Tibial nerve (tissue), 4 donors: ENCODE measurements around the gene CALHM4. TPM values are rescaled to one million over a fixed set of nuclear protein-coding genes. Genes with fewer than 3 reads are reported as not detected.
"Not testable (repeated sequence)": the region's sequence is repeated elsewhere in the genome, so short reads cannot be mapped to it uniquely, and the experiment has no call there.

Experiments
- DNase-seq, 2 donors: peaks; one replicate each; pipeline ENCODE4 v3.0.0-alpha.2; 2019; ENCODE audit warnings: low spot score in 2 of 2
- H3K27ac ChIP-seq, 4 donors: fragments of 200-600 bp; sonication (generic) in 3 of 4; one replicate each; pipeline ENCODE4 v1.5.1; 2017 to 2019; ENCODE audit warnings: mild to moderate bottlenecking in 1 of 4
- H3K27me3 ChIP-seq, 2 donors: fragments of 200-600 bp; sonication (generic) in 1 of 2; one replicate each; pipeline versions ENCODE4 v1.5.1 to v1.6.0; 2017 to 2019
- H3K36me3 ChIP-seq, 3 donors: fragments of 200-600 bp; sonication (generic); one replicate each; pipeline ENCODE4 v1.5.1; 2018 to 2019
- H3K4me1 ChIP-seq, 4 donors: fragments of 200-600 bp; sonication (generic) in 3 of 4; one replicate each; pipeline ENCODE4 v1.5.1; 2017 to 2019
- H3K4me3 ChIP-seq, 4 donors: fragments of 200-600 bp; sonication (generic) in 3 of 4; one replicate each; pipeline ENCODE4 v1.5.1; 2017 to 2019; ENCODE audit warnings: mild to moderate bottlenecking in 1 of 4, moderate library complexity in 1 of 4
- H3K9me3 ChIP-seq, 4 donors: fragments of 200-600 bp; sonication (generic) in 3 of 4; one replicate each; pipeline ENCODE4 v1.5.1; 2017 to 2019
- CTCF ChIP-seq, 5 experiments: fragments of 200-600 bp in 3 of 5; fragments of 450-650 bp in 2 of 5; sonication (generic) in 3 of 5; IDR thresholded peaks; one replicate each; pipeline ENCODE4 v1.5.1; 2016 to 2019; ENCODE audit warnings: antibody characterized with exemption in 5 of 5, mild to moderate bottlenecking in 3 of 5, moderate library complexity in 2 of 5
- EP300 ChIP-seq, 2 donors: sonication (generic); formaldehyde crosslinking; IDR thresholded peaks; one replicate each; pipeline ENCODE4 v1.6.1; 2017; ENCODE audit warnings: antibody characterized with exemption in 2 of 2, mild to moderate bottlenecking in 1 of 2
- POLR2A ChIP-seq, 2 donors: fragments of 450-650 bp; IDR thresholded peaks; one replicate each; pipeline ENCODE4 v1.6.1; 2017; ENCODE audit warnings: antibody characterized with exemption in 2 of 2, mild to moderate bottlenecking in 2 of 2, moderate library complexity in 2 of 2
- WGBS, 2 donors: methylation state at CpG; one replicate each; pipeline ENCODE4 v1.1.5; 2018; 5-methylcytosine and 5-hydroxymethylcytosine counted together
- total RNA-seq, 4 donors: library from RNA; depleted of rRNA; stranded (reverse); fragments of >200 nt; gene quantifications; one replicate each; pipeline ENCODE4 v1.1.0, GENCODE V29; 2016

Gene CALHM4
- total RNA-seq, 4 donors from 2014 or later, result 0.42 TPM; not detected in 3

- no peak overlapping the region for H3K4me3 ChIP-seq
- DNase-seq, result no peak
- TF ChIP-seq EP300 (IDR thresholded peaks at IDR 0.05), result no peak
- no peak for TF ChIP-seq CTCF (IDR thresholded peaks at IDR 0.05)
- no peak for TF ChIP-seq POLR2A (IDR thresholded peaks at IDR 0.05)
- 60 to 63% methylated on average over 2 of the region's 2 CpGs for WGBS, 2 donors
- H3K9me3 ChIP-seq, result no peaks in the 10 kb centered on the region
- H3K4me1 ChIP-seq, result peaks cover 0 to 15% (median 0%) of the 10 kb centered on the region in 4 donors
- H3K27ac ChIP-seq, result no peak overlapping the region
- H3K27me3 ChIP-seq, result no peaks in the 10 kb centered on the region
- H3K36me3 ChIP-seq, result peaks cover 0 to 62% (median 3%) of the 10 kb centered on the region in 3 donors
These were observed 26.6 kb downstream of the CALHM4 start for GRCh38 chr6:116580198-116580597.

GRCh38 chr6:116586276-116586675 is 32.7 kb downstream of the CALHM4 start:
- Histone ChIP-seq H3K36me3 (peaks cover 0 to 69% (median 3%) of the 10 kb centered on the region in 3 donors), H3K9me3 (no peaks in the 10 kb centered on the region), H3K27ac (no peak overlapping the region), H3K4me3 (no peak overlapping the region), H3K27me3 (no peaks in the 10 kb centered on the region), H3K4me1 (no peaks in the 10 kb centered on the region)
- TF ChIP-seq EP300 (IDR thresholded peaks at IDR 0.05) (no peak), POLR2A (IDR thresholded peaks at IDR 0.05) (no peak), CTCF (IDR thresholded peaks at IDR 0.05) (no peak)
- DNase-seq, result no peak

DNA sequence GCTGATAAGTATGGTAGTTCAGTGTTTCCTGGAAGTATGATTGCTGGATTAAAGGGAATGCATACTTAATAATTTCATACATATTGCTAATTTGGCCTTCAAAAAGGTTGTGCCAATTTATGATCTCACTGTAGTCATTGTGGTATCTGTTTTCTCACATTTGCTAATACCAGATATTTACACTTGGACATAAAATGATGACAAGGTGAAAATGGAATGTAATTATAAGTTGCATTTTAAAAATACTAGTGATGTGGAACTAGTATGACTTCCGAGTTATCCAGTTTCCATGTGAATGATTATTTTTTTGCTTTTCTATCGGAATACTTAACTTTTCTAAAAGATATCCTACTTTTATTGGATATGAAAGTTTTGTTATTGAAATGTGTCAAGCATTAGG is 33.2 kb downstream of the CALHM4 start:
- TF ChIP-seq EP300 (IDR thresholded peaks at IDR 0.05), result no peak
- no peak for TF ChIP-seq POLR2A (IDR thresholded peaks at IDR 0.05)
- WGBS, 2 donors, result 97% methylated on average over 2 of the region's 2 CpGs

DNA sequence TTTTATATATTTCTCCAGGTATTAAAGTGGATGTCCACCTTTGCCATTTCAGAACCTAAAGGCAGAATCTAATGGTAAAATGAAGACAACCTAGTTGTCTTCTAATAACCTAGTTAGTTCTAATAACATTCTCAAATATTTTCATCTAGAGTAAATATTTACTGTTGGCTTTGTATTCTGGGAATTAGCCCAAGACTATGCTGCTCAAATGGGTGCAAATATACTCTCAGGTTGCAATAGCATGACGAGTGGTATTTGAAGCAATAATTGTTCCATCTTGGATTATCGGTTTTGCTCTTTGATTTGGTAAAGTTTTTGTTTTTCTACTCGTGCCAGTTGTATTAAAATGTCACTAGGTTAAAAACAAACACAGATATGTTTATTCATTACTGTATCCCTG is 41.7 kb downstream of the CALHM4 start:
- TF ChIP-seq POLR2A (IDR thresholded peaks at IDR 0.05) (no peak), EP300 (IDR thresholded peaks at IDR 0.05) (no peak), CTCF (IDR thresholded peaks at IDR 0.05) (no peak)
- no peak overlapping the region for H3K4me3 ChIP-seq
- H3K9me3 ChIP-seq, result no peaks in the 10 kb centered on the region
- H3K36me3 ChIP-seq, result peaks cover 0 to 75% (median 14%) of the 10 kb centered on the region in 3 donors
- no peaks in the 10 kb centered on the region for H3K27me3 ChIP-seq
- no peak overlapping the region for H3K27ac ChIP-seq
- DNase-seq, result no peak
- WGBS, 2 donors, result 81 to 85% methylated on average over 3 of the region's 3 CpGs
- H3K4me1 ChIP-seq, result no peaks in the 10 kb centered on the region

More for the DNA sequence above, 33.2 kb downstream of the CALHM4 start:
- H3K4me1 ChIP-seq, result no peaks in the 10 kb centered on the region
- no peaks in the 10 kb centered on the region for H3K9me3 ChIP-seq
- no peaks in the 10 kb centered on the region for H3K27me3 ChIP-seq
- DNase-seq, result no peak
- peaks cover 3 to 74% (median 3%) of the 10 kb centered on the region in 3 donors for H3K36me3 ChIP-seq
- no peak overlapping the region for H3K27ac ChIP-seq
- no peak overlapping the region for H3K4me3 ChIP-seq

- no peak for DNase-seq
- Histone ChIP-seq H3K27me3 (no peaks in the 10 kb centered on the region), H3K9me3 (no peaks in the 10 kb centered on the region), H3K27ac (no peak overlapping the region), H3K4me3 (no peak overlapping the region), H3K4me1 (no peaks in the 10 kb centered on the region), H3K36me3 (peaks cover 0 to 67% (median 10%) of the 10 kb centered on the region in 3 donors)
- TF ChIP-seq EP300 (IDR thresholded peaks at IDR 0.05) (no peak), CTCF (IDR thresholded peaks at IDR 0.05) (no peak), POLR2A (IDR thresholded peaks at IDR 0.05) (no peak)
- WGBS, 2 donors, result 72 to 73% methylated on average over 4 of the region's 4 CpGs
These were observed 43.3 kb downstream of the CALHM4 start for GRCh38 chr6:116596815-116597214.

GRCh38 chr6:116603916-116604315 is 50.4 kb downstream of the CALHM4 start:
- not testable (repeated sequence) for H3K9me3 ChIP-seq, DNase-seq, H3K4me1 ChIP-seq, H3K4me3 ChIP-seq, H3K27ac ChIP-seq, H3K27me3 ChIP-seq
- peaks cover 0 to 61% (median 3%) of the 10 kb centered on the region in 3 donors for H3K36me3 ChIP-seq
- 93 to 96% methylated on average over 3 of the region's 3 CpGs for whole genome bisulfite sequencing, 2 donors

- 82% methylated on average over 3 of the region's 3 CpGs for WGBS, 2 donors
- H3K4me1 ChIP-seq, H3K4me3 ChIP-seq, H3K27ac ChIP-seq, H3K9me3 ChIP-seq, DNase-seq, H3K27me3 ChIP-seq: not testable (repeated sequence)
- H3K36me3 ChIP-seq, result peaks cover 0 to 57% (median 3%) of the 10 kb centered on the region in 3 donors
These were observed 51.3 kb downstream of the CALHM4 start for GRCh38 chr6:116604868-116605267.
